ENCODE data around the gene CCDC27. TPM values are rescaled to one million over a fixed set of nuclear protein-coding genes. Genes with fewer than 3 reads are reported as not detected.

Gene CCDC27
- total RNA-seq, 1 experiment from 2014 or later, result not detected

Other genes starting within 250 kb of the CCDC27 start
- 47.6 TPM for gene MEGF6, start 140.9 kb upstream of the CCDC27 start, total RNA-seq (2021; ENCODE audit: unreplicated experiment)
- 25.6 TPM for gene TPRG1L, start 127.4 kb upstream of the CCDC27 start, total RNA-seq (2021; ENCODE audit: unreplicated experiment)
- gene WRAP73, start 102.3 kb upstream of the CCDC27 start, total RNA-seq (2021; ENCODE audit: unreplicated experiment), result 51.4 TPM
- gene TP73, start 99.9 kb upstream of the CCDC27 start, total RNA-seq (2021; ENCODE audit: unreplicated experiment), result 19.2 TPM
- gene SMIM1, start 20.3 kb downstream of the CCDC27 start, total RNA-seq (2021; ENCODE audit: unreplicated experiment), result 5.5 TPM
- 48.0 TPM for gene LRRC47, start 44.0 kb downstream of the CCDC27 start, total RNA-seq (2021; ENCODE audit: unreplicated experiment)
- 44.1 TPM for gene CEP104, start 104.8 kb downstream of the CCDC27 start, total RNA-seq (2021; ENCODE audit: unreplicated experiment)
- 9.0 TPM for gene DFFB, start 105.0 kb downstream of the CCDC27 start, total RNA-seq (2021; ENCODE audit: unreplicated experiment)
- gene C1orf174, start 147.8 kb downstream of the CCDC27 start, total RNA-seq (2021; ENCODE audit: unreplicated experiment), result 33.7 TPM

Data from HCT116 (cell line).